ENCODE results near the gene IL17A.
"Not testable (repeated sequence)": the region's sequence is repeated elsewhere in the genome, so short reads cannot be mapped to it uniquely, and the experiment has no call there.

The IL17A gene

GRCh38 chr6:52195886-52196285, 9.7 kb downstream of the IL17A start:
- no peak for TF ChIP-seq CTCF (IDR thresholded peaks at IDR 0.05; ENCODE audit: borderline replicate concordance, extremely low read depth, low read length, poor library complexity, severe bottlenecking)
- TF ChIP-seq EZH2 (IDR thresholded peaks at IDR 0.05; ENCODE audit: borderline replicate concordance, low read depth, low read length, severe bottlenecking) = no peak
- Histone ChIP-seq H3K4me1 (ENCODE audit: insufficient read depth, low read length) (no peaks in the 10 kb centered on the region), H3K27ac (ENCODE audit: low read length) (no peak overlapping the region)

GRCh38 chr6:52200088-52200487, 13.9 kb downstream of the IL17A start:
- H2AFZ ChIP-seq (ENCODE audit: low read depth, low read length) = not testable (repeated sequence)

More at GRCh38 chr6:52195886-52196285, 9.7 kb downstream of the IL17A start:
- H3K79me2 ChIP-seq (ENCODE audit: insufficient read depth, low read length) = no peaks in the 10 kb centered on the region
- H3K4me3 ChIP-seq (ENCODE audit: low read depth in 1 of 2, low read length in 2 of 2) = no peak overlapping the region
- no peak overlapping the region for H3K9ac ChIP-seq (ENCODE audit: low read depth, low read length)
- peaks cover 14% of the 10 kb centered on the region for H3K9me3 ChIP-seq (ENCODE audit: insufficient read depth, low read length, severe bottlenecking)
- no peak overlapping the region for H3K4me2 ChIP-seq (ENCODE audit: insufficient read depth, low read length)
- H2AFZ ChIP-seq (ENCODE audit: low read depth, low read length) = no peak overlapping the region
- ATAC-seq (ENCODE audit: insufficient read depth, low read depth) (no peak), DNase-seq (no peak)
- no peaks in the 10 kb centered on the region for H4K20me1 ChIP-seq (ENCODE audit: insufficient read depth, low read length)
- H3K36me3 ChIP-seq (ENCODE audit: insufficient read depth, low read length) = no peaks in the 10 kb centered on the region
- no peaks in the 10 kb centered on the region for H3K27me3 ChIP-seq (ENCODE audit: insufficient read depth, low read length, poor library complexity)

GRCh38 chr6:52201046-52201445, 14.9 kb downstream of the IL17A start:
- no peak for DNase-seq
- ATAC-seq (ENCODE audit: insufficient read depth, low read depth) = no peak
- H3K9me3 ChIP-seq (ENCODE audit: insufficient read depth, low read length, severe bottlenecking) = peaks cover 17% of the 10 kb centered on the region
- no peaks in the 10 kb centered on the region for H3K4me1 ChIP-seq (ENCODE audit: insufficient read depth, low read length)
- no peaks in the 10 kb centered on the region for H3K27me3 ChIP-seq (ENCODE audit: insufficient read depth, low read length, poor library complexity)
- H3K4me3 ChIP-seq (ENCODE audit: low read depth in 1 of 2, low read length in 2 of 2) = no peak overlapping the region
- no peak overlapping the region for H3K4me2 ChIP-seq (ENCODE audit: insufficient read depth, low read length)
- no peaks in the 10 kb centered on the region for H3K36me3 ChIP-seq (ENCODE audit: insufficient read depth, low read length)
- H2AFZ ChIP-seq (ENCODE audit: low read depth, low read length) = no peak overlapping the region
- no peaks in the 10 kb centered on the region for H4K20me1 ChIP-seq (ENCODE audit: insufficient read depth, low read length)
- TF ChIP-seq EZH2 (IDR thresholded peaks at IDR 0.05; ENCODE audit: borderline replicate concordance, low read depth, low read length, severe bottlenecking) = no peak
- no peak for TF ChIP-seq CTCF (IDR thresholded peaks at IDR 0.05; ENCODE audit: borderline replicate concordance, extremely low read depth, low read length, poor library complexity, severe bottlenecking)
- no peak overlapping the region for H3K9ac ChIP-seq (ENCODE audit: low read depth, low read length)
- no peaks in the 10 kb centered on the region for H3K79me2 ChIP-seq (ENCODE audit: insufficient read depth, low read length)
- no peak overlapping the region for H3K27ac ChIP-seq (ENCODE audit: low read length)

More at GRCh38 chr6:52200088-52200487, 13.9 kb downstream of the IL17A start:
- H3K27me3 ChIP-seq (ENCODE audit: insufficient read depth, low read length, poor library complexity); H3K9ac ChIP-seq (ENCODE audit: low read depth, low read length); ATAC-seq (ENCODE audit: insufficient read depth, low read depth); H3K4me1 ChIP-seq (ENCODE audit: insufficient read depth, low read length); H3K79me2 ChIP-seq (ENCODE audit: insufficient read depth, low read length); H4K20me1 ChIP-seq (ENCODE audit: insufficient read depth, low read length); H3K27ac ChIP-seq (ENCODE audit: low read length); H3K4me2 ChIP-seq (ENCODE audit: insufficient read depth, low read length); H3K4me3 ChIP-seq (ENCODE audit: low read depth in 1 of 2, low read length in 2 of 2); H3K36me3 ChIP-seq (ENCODE audit: insufficient read depth, low read length); DNase-seq: not testable (repeated sequence)
- H3K9me3 ChIP-seq (ENCODE audit: insufficient read depth, low read length, severe bottlenecking) = peaks cover 17% of the 10 kb centered on the region

GRCh38 chr6:52201493-52201892, 15.3 kb downstream of the IL17A start:
- Histone ChIP-seq H3K4me1 (ENCODE audit: insufficient read depth, low read length) (no peaks in the 10 kb centered on the region), H3K27me3 (ENCODE audit: insufficient read depth, low read length, poor library complexity) (no peaks in the 10 kb centered on the region), H4K20me1 (ENCODE audit: insufficient read depth, low read length) (no peaks in the 10 kb centered on the region), H3K36me3 (ENCODE audit: insufficient read depth, low read length) (no peaks in the 10 kb centered on the region), H3K4me3 (ENCODE audit: low read depth in 1 of 2, low read length in 2 of 2) (no peak overlapping the region), H3K27ac (ENCODE audit: low read length) (no peak overlapping the region), H3K9ac (ENCODE audit: low read depth, low read length) (no peak overlapping the region), H2AFZ (ENCODE audit: low read depth, low read length) (no peak overlapping the region), H3K79me2 (ENCODE audit: insufficient read depth, low read length) (no peaks in the 10 kb centered on the region), H3K9me3 (ENCODE audit: insufficient read depth, low read length, severe bottlenecking) (peaks cover 17% of the 10 kb centered on the region), H3K4me2 (ENCODE audit: insufficient read depth, low read length) (no peak overlapping the region)
- TF ChIP-seq CTCF (IDR thresholded peaks at IDR 0.05; ENCODE audit: borderline replicate concordance, extremely low read depth, low read length, poor library complexity, severe bottlenecking) = no peak
- TF ChIP-seq EZH2 (IDR thresholded peaks at IDR 0.05; ENCODE audit: borderline replicate concordance, low read depth, low read length, severe bottlenecking) = no peak
- ATAC-seq (ENCODE audit: insufficient read depth, low read depth) (no peak), DNase-seq (no peak)
